ENCODE results near the gene ALG2.

ALG2 gene

GRCh38 chr9:99172124-99173091 is 49.3 kb downstream of the ALG2 start:
- Histone ChIP-seq H3K36me3 (ENCODE audit: control insufficient read depth in 2 of 2, insufficient read depth in 1 of 2, low read length in 2 of 2) (no peaks in the 10 kb centered on the region), H3K4me3 (ENCODE audit: low read depth, low read length) (no peak overlapping the region), H3K4me1 (ENCODE audit: control insufficient read depth, insufficient read depth, low read length) (no peaks in the 10 kb centered on the region; the same call in 1 of the 2 replicates), H3K9me3 (ENCODE audit: control insufficient read depth, insufficient read depth, low read depth, low read length) (no peaks in the 10 kb centered on the region), H3K27ac (ENCODE audit: extremely low read depth, low read depth, low read length) (no peak overlapping the region)
- TF ChIP-seq ZBTB8A (tag by site-specific recombination; IDR thresholded peaks at IDR 0.05) (no peak), ZSCAN30 (tag by site-specific recombination; IDR thresholded peaks at IDR 0.05) (no peak), ZNF292 (tag by site-specific recombination; IDR thresholded peaks at IDR 0.05; ENCODE audit: borderline replicate concordance, low read depth) (no peak), ZNF830 (tag by site-specific recombination; IDR thresholded peaks at IDR 0.05; ENCODE audit: low read depth) (no peak), ZNF354C (tag by site-specific recombination; IDR thresholded peaks at IDR 0.05; ENCODE audit: borderline replicate concordance, low read depth) (no peak), ZBTB49 (tag by site-specific recombination; IDR thresholded peaks at IDR 0.05; ENCODE audit: low read depth) (no peak), ZNF501 (tag by site-specific recombination; IDR thresholded peaks at IDR 0.05) (no peak), ZNF549 (tag by site-specific recombination; IDR thresholded peaks at IDR 0.05) (no peak), ZNF211 (tag by site-specific recombination; IDR thresholded peaks at IDR 0.05; ENCODE audit: low read depth) (no peak), ZNF600 (tag by site-specific recombination; IDR thresholded peaks at IDR 0.05) (no peak), ZNF623 (tag by site-specific recombination; IDR thresholded peaks at IDR 0.05) (no peak), PRDM2 (tag by site-specific recombination; IDR thresholded peaks at IDR 0.05; ENCODE audit: borderline replicate concordance) (no peak), ZBTB1 (tag by site-specific recombination; IDR thresholded peaks at IDR 0.05) (no peak), SETDB1 (IDR thresholded peaks at IDR 0.05; ENCODE audit: insufficient read length, low read length) (no peak), ZNF311 (tag by site-specific recombination; IDR thresholded peaks at IDR 0.05; ENCODE audit: borderline replicate concordance) (no peak), ZNF76 (tag by site-specific recombination; IDR thresholded peaks at IDR 0.05; ENCODE audit: borderline replicate concordance, low read depth) (no peak), BCL11A (tag by site-specific recombination; IDR thresholded peaks at IDR 0.05; ENCODE audit: low read depth) (no peak), ZSCAN16 (tag by site-specific recombination; IDR thresholded peaks at IDR 0.05) (no peak), ZNF266 (tag by site-specific recombination; IDR thresholded peaks at IDR 0.05; ENCODE audit: low read depth) (no peak)
- ChIA-PET POLR2A (interaction anchor here (1.3 kb wide), 1 partner anchor 50 kb away, joined by 8 read pairs; the partner anchor contains the start of genes ALG2 and SEC61B), CTCF (interaction anchor here (0.5 to 2.2 kb wide), 6 partner anchors 9 to 1689 kb away, joined by 3 to 13 read pairs (median 4); no protein-coding TSS in a partner anchor)
